Measurements from ENCODE around the gene PRELID2.

GRCh38 chr5:145752534-145752933, 82.6 kb downstream of the PRELID2 start:
- TF ChIP-seq CTCF (conservative IDR thresholded peaks at IDR 0.05) (no peak), ZFX (IDR thresholded peaks at IDR 0.05) (no peak)
